HG03521 (cell line): ENCODE measurements around the gene MAGI2.

ENCODE experiments used
- ATAC-seq: cut with Tn5 transposase; IDR thresholded peaks from one replicate; pipeline ENCODE4 v1.9.1; 2021; ENCODE audit warnings: mild to moderate bottlenecking, moderate library complexity; ENCODE audit not compliant: unreplicated experiment

MAGI2 gene

GRCh38 chr7:78130446-78131215 lies 1322.8 kb downstream of the MAGI2 start:
- ATAC-seq = no peak

DNA sequence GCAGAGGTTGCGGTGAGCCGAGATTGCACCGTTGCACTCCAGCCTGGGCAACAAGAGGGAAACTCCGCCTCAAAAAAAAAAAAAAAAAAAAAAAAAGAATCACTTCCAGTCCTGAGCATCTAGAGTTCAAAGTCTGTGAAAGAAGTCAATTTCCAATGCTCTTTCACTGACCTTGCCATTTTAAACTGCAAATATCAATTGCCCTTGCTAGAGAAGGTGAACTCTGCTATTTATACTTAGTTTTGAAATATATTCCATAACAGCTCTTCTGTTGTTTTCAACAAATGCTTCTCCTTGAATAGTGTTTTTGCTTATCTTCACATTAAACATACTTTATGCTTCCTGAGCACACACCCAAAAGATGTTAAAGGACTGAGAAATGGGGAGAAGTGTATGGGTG lies 1323.6 kb downstream of the MAGI2 start:
- ATAC-seq = no peak

DNA sequence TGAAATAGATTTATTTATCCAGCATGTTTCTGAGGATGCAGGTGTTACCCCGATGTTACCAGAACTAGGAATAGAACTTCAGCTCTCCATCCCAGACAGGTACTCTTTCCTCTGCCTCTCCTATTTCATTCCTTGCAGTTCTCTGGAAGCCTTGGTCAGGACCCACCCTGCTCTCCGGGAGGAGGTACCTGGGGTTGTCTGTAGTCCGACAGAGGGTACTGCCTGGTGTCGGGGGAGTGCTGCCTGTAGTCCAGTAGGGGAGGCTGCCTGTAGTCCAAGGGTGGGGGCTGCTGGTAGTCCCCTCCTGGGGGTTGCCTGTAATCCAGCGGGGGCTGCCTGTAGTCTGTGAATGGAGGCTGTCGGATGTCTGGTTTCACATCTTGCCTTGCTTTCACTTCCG lies 1326.5 kb downstream of the MAGI2 start:
- no peak for ATAC-seq

DNA sequence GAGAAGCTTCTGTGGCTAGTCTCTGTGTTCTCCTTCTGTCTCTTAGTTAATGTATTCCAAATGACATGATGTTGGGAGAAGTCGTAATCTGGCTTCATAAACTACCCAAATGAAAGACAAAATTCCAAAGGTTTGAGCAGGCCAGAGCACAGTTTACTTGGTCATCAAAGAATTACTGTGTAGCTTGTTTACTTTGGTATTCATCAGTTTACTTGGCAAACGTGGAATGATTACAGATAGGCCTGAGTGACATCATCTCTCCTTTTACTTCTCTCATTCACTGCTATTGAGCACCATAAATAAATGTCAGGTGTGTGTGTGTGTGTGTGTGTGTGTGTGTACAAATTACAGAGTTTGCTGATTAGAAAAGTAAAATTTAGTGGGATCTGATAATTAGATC lies 1327.6 kb downstream of the MAGI2 start:
- ATAC-seq = no peak

GRCh38 chr7:78124216-78124615 lies 1329.3 kb downstream of the MAGI2 start:
- no peak for ATAC-seq

- no peak for ATAC-seq
Measured at GRCh38 chr7:78121888-78122287, 1331.6 kb downstream of the MAGI2 start.

- ATAC-seq = no peak
Measured at GRCh38 chr7:78118470-78118869, 1335.0 kb downstream of the MAGI2 start.

DNA sequence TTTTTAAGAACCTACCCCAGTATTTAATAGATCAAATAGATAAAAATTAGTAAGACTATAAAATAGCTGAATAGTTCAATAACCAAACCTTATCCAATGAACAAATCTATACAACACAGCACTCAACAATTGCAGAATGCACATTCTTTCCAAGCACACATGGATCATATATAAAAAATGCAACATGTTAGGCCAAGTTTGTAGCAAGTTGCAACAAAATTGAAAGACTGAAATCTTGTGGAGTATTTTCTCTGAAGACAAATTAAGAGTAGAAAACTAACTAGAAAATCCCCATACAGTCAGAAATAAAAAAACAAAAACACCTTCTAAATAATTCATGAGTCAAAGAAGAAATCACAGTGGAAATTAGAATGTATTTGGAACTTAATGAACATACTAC lies 1337.6 kb downstream of the MAGI2 start:
- no peak for ATAC-seq

- no peak for ATAC-seq
Measured at GRCh38 chr7:78114993-78115392, 1338.5 kb downstream of the MAGI2 start.

DNA sequence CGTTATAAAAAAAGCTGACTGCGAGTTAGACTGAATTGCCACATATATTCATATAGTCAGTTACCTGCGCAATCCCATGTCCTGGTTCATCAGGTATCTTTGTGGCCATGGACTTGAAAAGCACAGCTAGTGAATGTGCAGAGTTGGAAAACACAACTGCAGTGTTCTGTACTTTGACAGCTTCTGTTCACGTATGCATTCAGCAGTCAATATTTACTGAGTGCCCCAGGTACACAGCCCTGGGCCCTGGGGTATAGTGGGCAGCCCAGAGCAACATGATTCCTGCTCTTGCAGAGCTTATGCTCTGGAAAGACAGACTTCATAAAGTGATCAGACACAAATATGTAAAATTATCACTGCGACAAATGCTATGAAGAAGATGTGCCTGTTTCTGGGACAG lies 1341.0 kb downstream of the MAGI2 start:
- ATAC-seq = no peak

DNA sequence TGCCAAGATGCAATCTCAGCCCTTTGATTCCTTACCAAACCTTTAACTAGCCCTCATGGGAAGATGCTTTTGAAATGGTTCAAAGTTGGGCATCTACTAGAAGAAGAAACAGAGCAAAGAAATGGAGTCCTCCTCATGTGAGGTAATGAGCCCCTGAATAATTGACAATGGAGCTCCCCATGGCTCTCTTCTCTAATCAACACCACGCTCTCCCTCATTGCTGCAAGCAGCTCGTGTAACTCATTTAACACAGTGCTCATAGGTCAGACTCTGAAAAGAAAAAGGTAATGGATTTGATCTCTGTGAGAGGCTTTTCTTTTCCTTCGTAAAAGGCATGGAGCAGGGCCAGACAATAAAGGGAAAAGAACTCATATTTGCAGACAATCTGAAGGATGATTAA lies 1342.1 kb downstream of the MAGI2 start:
- ATAC-seq = no peak

DNA sequence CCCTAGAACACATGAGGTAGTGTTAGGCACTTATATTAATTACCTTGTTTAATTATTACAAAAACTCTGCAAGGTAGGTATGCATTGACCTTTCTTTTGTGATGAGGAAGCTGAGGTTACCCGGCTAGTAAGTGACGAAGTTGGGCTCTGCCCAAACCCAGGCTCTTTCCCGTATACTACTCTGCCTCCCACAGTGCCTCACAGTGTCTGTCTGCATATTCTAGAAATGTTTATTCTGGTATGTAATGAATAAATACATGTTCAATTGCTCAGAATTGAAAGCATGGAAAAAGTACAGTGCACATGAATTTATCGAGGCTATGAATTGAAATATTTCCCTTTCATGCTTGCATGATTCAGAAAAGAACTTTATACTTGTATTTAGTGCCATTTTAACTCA lies 1350.0 kb downstream of the MAGI2 start:
- no peak for ATAC-seq

- no peak for ATAC-seq
Measured at GRCh38 chr7:78101076-78101475, 1352.4 kb downstream of the MAGI2 start.

GRCh38 chr7:78099715-78100394 lies 1353.6 kb downstream of the MAGI2 start:
- no peak for ATAC-seq

DNA sequence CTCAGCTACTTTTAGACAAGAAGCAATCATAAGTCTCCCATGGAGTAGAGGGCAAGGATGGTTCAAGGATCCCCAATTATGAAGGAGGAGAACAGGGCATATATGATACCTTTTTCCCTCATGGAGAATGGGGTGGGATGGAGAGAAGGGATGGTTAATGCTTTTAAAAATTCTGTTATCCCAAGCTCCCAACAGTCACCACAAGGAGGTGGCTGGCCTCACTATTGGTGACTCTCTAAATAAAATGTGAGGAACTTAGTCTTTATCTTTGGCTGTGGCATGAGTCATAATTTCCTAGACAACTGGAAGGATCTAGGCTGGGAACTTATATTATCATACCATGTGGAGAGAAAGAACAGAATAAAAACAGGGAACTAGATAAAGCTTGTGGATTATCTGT lies 1357.9 kb downstream of the MAGI2 start:
- no peak for ATAC-seq

- no peak for ATAC-seq
Measured at GRCh38 chr7:78092331-78092730, 1361.1 kb downstream of the MAGI2 start.

DNA sequence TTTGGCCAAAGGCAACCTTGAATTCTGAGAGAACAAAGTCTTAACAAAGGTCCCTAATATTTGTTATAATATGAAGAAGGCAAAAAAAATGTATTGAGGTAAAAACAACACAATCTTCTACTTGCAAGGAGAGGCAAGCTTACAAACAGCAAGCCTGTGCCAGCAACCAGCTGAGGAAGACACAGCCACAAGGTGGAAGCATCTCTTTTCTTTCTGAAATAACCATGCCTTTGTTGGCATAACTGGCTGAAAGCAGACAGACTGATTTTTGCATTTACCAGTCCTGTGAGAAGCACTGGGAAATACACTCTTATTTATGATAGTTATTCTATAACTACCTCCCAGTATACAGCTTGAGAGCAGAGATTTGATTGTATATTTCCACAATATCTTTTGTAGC lies 1362.9 kb downstream of the MAGI2 start:
- ATAC-seq = no peak

GRCh38 chr7:78083476-78084120 lies 1369.9 kb downstream of the MAGI2 start:
- ATAC-seq = no peak

- ATAC-seq = no peak
Measured at GRCh38 chr7:78082556-78082955, 1370.9 kb downstream of the MAGI2 start.

GRCh38 chr7:78081888-78082287 lies 1371.6 kb downstream of the MAGI2 start:
- no peak for ATAC-seq

- no peak for ATAC-seq
Measured at GRCh38 chr7:78081344-78081743, 1372.1 kb downstream of the MAGI2 start.

- no peak for ATAC-seq
Measured at GRCh38 chr7:78080811-78081210, 1372.7 kb downstream of the MAGI2 start.
